DND-41 (cell line): ENCODE measurements around the gene MEA1.

Experiments used
- EZH2 ChIP-seq: IDR thresholded peaks from 3 replicates; pipeline ENCODE4 v1.6.1; 2012; ENCODE audit warnings: borderline replicate concordance, low read depth, mild to moderate bottlenecking, moderate library complexity, low read length, inconsistent platforms; ENCODE audit not compliant: severe bottlenecking
- TF ChIP-seq, protein P1 (sequence below): IDR thresholded peaks from 2 replicates; pipeline ENCODE4 v1.5.1; 2012; ENCODE audit warnings: borderline replicate concordance, low read length, moderate library complexity, mild to moderate bottlenecking; ENCODE audit not compliant: poor library complexity, severe bottlenecking; ENCODE audit errors: extremely low read depth

DNA sequence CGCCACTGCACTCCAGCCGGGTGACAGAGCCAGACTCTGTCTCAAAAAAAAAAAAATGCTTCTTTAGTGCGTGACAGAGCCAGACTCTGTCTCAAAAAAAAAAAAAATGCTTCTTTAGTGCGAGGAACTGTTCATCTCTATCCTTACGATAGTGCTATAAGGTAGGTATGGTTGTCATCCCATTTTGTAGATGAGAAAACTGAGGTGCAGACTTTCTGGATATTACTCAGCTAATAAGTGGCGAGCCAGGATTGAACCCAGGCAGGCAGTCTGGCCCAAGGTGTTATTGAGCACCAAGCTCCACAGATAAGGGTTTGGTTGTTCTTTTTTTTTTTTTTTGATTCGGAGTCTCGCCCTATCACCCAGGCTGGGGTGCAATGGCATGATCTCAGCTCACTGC is 11.9 kb downstream of the MEA1 start:
- TF ChIP-seq, protein P1, sequence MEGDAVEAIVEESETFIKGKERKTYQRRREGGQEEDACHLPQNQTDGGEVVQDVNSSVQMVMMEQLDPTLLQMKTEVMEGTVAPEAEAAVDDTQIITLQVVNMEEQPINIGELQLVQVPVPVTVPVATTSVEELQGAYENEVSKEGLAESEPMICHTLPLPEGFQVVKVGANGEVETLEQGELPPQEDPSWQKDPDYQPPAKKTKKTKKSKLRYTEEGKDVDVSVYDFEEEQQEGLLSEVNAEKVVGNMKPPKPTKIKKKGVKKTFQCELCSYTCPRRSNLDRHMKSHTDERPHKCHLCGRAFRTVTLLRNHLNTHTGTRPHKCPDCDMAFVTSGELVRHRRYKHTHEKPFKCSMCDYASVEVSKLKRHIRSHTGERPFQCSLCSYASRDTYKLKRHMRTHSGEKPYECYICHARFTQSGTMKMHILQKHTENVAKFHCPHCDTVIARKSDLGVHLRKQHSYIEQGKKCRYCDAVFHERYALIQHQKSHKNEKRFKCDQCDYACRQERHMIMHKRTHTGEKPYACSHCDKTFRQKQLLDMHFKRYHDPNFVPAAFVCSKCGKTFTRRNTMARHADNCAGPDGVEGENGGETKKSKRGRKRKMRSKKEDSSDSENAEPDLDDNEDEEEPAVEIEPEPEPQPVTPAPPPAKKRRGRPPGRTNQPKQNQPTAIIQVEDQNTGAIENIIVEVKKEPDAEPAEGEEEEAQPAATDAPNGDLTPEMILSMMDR: no peak
- no peak for TF ChIP-seq EZH2
